Hematopoietic multipotent progenitor cell treated with erythropoietin and hydrocortisone succinate and interleukin-3 and kit ligand, for 8 days (in vitro differentiated cells): Measurements from ENCODE around the gene CIPC.

Experiments used
- DNase-seq: peaks from one replicate; pipeline ENCODE4 v3.0.0-alpha.2; 2015

The CIPC gene

DNA sequence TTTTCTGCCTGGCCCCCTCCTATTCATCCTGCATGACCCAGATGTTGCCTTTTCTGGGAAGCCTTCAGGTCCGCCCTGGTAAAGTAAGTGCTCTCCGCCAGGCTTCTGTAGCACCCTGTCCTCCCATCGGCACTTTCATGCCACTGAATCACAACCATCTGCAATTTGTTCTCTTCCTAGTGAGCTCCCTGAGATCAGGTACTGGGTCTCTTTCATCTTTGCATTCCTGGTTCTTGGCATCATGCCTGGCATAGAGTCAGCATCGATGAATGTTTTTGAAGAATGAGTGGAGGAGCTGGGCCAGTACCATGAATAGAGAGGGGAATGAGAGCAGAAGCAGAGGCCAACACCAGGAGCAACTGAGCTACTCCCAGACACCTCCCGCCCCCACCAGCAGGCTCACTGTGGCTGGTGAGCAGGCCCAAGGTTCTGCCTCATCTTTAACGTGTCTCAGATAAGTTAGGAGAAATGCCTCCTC, 30.4 kb downstream of the CIPC start:
- no peak for DNase-seq

DNA sequence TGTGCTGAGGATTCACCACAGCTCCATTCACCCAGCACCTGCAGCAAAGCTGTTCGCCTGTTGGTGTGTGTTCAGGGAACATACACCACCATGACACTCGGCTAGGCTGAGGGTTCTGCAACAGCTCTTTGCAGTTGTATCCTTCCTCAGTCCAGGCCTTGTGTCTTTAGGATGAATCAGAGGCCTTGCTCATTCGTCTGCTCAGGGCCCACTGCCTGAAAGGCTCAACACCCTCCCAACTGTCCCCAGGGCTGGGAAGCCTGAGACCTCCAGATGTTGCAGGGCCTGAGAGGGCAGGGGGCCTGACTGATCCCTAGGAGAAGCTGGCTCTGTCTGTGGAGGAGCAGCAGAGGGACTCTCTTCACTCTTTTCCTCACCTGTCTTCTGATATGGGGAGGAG, 32.3 kb downstream of the CIPC start:
- no peak for DNase-seq

- no peak for DNase-seq
Measured at GRCh38 chr14:77131206-77131605, 33.1 kb downstream of the CIPC start.

DNA sequence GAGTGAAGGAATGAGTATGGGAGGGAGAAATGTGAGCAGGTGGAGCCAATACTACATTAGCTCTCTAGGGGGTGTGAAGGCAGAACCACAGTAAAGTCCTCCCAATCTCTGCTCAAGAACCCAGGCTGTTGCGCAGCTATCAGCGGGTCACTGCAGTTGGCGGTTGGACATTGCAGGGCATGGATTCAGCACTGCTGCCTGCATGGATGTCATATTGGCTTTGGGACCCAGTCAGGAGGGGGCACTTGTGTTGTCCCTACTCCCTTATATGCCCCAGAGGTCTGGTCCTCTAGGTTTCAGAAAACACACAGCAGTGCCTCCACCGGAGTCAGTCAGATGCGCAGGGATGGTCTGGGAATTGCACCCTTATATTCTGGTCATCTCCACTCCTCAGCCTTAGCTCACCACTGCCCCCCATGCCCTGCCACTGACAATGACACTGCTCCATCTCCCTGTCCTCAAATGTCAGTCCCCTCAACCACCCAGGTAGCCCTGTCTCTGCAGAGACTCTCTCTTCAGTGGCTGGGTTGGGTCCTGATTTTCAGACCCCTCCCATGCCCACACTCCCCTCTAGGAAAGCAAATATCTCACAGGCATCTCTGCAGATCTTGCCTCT, 33.9 kb downstream of the CIPC start:
- no peak for DNase-seq

GRCh38 chr14:77133720-77134338, 35.8 kb downstream of the CIPC start:
- peak; percentile 70 for DNase-seq

DNA sequence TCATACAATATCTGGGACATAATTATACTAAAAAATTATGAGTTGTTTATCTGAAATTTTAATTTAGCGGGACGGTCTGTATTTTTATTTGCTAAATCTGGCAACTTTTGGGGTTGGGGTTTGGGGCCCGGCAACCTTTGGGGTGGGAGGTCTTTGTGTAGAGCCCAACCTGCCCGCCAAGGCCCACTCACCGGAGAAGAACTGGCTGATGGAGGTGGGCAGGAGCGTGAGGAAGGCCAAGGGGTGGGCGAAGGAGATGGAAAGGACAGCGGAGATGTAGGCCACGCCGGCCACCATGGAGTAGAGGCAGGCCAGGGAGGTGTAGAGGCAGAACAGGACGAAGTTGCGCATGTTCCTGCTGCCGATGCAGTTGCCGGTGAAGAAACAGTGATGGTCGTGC, 41.0 kb downstream of the CIPC start:
- DNase-seq: no peak

- DNase-seq: peak; percentile 25
Measured at GRCh38 chr14:77139540-77140358, 41.7 kb downstream of the CIPC start.

GRCh38 chr14:77140359-77141213, 42.5 kb downstream of the CIPC start:
- no peak for DNase-seq

GRCh38 chr14:77141214-77142004, 43.4 kb downstream of the CIPC start, which contains the start of gene ZDHHC22:
TSS of gene ZDHHC22 (minus strand) at chr14:77141791. CDS start at chr14:77139738, 2,053 bp downstream.
- no peak for DNase-seq

DNA sequence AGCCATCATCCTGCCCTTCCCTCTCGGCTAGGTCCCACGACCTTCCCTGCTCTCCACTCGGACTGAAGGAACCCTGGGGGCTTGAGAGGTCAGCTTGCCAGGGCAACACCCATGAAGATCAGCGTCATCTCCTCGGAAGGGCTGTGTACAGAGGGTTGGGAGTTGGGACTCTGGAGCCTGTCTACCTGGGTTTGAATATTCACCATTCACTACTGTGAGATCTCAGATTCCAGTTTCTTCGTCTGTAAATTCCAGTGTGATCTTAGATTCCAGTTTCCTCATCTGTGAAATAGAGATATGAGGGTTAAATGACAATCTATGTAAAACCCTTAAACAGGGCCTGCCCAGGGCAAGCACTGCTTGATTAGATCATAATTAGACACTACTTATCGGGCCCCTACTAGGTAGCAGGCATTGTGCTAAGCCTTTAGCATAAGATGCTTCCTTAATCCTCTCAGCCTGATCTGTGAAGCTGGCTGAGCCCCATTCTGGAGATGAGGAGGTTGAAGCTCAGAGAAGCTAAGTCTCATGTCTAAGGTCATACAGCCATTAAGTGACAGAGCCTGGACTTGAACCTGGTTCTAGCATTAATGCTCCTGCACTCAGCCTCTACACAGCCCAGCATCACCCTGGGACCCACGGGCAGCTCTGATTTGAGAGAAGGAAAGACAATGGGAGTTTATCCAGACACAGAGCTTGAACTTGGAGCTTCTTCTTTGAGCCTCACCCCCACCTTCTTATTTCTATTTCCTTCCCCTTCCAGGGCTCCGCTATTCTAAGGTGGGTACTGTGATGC, 44.1 kb downstream of the CIPC start:
- no peak for DNase-seq

DNA sequence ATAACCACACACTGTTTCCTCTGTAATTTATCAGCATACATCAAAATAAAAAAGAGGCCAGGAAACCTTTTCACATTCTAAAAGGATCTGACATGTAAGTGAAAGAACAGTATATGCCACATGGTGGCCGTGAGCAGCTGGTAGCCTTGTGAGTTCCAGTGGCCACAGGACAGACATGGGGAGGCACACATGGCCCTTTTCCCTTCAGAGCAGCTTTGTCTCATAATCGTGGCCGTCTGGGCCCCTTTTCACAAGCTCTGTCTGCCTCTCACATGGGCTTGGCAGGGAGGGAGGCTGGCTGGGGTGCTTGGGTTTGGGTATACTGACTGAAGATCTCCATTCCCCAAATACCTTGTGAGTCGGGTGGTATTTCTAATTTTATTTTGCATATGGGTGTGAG, 45.0 kb downstream of the CIPC start:
- DNase-seq: no peak

DNA sequence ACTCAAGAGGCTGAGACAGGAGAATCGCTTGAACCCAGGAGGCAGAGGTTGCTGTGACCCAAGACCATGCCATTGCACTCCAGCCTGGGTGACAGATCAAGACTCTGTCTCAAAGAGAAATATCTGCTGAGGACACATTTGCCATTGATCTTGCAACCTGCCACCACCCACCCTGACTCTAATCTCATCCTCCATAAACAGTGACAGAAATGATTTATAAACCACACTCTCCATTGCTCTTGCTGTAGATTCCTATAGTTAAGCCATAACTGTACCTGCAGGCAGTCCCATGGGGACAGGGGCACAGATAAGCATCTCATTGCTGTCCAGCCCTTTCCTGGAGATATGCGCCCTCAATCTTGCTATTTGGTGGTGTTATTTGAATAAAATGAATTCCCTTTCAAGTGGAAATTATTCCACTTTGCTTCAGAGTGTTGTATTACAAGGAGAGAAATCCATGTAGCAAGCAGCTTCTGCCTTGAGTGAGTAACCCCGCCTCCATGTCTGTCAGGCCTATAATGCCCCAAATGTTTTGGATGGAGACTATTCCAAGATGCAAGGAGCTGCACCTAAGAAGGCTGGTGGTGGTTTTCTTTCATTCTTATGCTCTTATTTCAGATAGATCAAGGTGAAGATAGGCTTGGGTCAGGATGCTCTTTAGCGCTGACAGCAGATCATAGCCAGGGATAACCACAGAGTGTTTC, 46.5 kb downstream of the CIPC start:
- DNase-seq: no peak

DNA sequence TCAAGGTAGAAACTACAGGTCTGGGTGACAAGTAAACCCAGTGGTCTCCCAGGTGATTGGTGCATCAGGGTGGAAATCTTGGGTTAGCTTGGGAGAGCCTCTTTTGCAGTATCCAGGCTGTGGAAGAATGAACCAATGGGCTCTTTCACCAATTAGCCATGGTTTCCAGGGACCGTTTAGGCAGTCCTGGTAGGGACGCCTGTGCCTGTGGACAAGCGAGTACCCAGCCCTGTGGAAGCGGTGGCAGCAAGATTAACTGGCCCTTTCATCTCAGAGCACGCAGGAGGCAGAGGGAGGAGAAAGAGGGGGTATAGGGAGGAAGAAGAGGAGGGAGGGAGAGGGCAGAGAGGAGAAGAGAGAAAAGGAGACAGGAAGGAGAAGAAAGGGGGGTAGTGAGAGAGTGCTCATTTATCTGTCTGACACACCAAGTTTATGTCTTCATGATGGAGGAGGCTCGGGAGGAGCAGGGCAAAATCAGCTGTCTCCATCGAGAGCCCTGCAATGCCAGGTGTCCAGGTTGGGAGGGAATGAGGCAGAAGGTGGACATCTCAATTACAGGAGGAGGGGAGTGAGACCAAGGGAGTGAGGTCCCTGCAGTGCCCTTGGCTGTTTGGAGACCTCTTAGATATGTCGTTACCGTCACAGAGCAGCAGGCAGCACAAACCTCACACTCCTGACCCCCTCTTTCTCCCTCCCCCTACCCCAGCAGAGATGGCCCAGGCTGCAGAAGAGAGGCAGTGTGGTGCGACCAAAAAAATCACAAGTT, 48.1 kb downstream of the CIPC start:
- no peak for DNase-seq

DNA sequence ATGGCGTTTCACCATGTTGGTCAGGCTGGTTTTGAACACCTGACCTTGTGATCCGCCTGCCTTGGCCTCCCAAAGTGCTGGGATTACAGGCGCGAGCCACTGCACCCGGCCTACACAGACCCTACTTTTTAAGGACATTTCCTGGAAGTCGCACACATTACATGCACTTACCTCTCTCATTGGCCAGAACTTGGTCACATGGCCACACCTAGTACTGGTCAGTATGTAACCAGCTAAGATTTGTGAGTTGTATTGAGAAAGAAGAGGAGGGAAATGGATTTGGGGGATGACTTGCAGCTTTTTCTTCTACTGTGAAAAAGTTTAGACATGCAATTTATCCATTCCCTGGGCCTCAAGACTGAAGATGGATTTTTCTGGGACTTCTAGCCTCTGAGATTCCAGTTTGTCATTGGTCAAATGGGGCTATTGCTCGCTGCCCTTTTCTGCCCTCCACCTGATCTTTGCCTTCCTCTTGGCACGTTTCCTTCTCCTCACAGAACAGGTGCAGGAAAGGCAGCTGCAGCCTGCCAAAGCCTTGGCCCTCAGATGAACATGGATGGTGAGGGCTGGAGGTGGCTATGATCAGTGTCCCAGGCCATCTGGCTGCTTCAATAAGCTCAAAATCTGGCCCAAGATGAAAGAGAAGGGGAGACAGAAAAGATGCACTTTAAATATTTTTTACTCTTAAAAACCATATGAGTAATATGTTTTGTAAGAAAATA, 50.6 kb downstream of the CIPC start:
- DNase-seq: no peak

DNA sequence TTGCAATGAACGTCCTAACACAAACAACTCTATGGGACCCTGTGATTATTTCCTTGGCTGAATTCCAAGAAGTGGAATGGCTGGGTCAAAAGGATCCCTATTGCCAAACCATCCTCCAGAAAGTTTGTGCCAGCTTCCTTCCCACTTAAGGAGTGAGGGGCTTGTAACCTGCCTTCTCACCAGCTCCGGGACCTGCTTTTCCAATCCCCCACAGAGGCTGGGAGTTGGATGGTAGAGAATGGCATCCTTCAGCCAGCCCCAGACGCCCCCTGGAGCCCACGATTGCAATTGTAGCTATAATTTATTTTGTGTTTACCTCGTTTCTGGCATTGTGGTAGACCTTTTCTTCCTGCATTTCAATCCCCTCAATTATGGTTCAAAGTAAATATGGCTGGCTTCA, 53.2 kb downstream of the CIPC start:
- peak; percentile 27 for DNase-seq

- DNase-seq: peak; percentile 60
Measured at GRCh38 chr14:77151918-77152588, 54.0 kb downstream of the CIPC start.

GRCh38 chr14:77153802-77154201, 55.7 kb downstream of the CIPC start:
- no peak for DNase-seq

GRCh38 chr14:77154421-77154820, 56.4 kb downstream of the CIPC start:
- DNase-seq: no peak
